GM18520 (cell line): ENCODE measurements around the gene TTYH3.

ENCODE experiments used
- ATAC-seq: cut with Tn5 transposase; IDR thresholded peaks from one replicate; pipeline ENCODE4 v1.9.1; 2021; ENCODE audit not compliant: unreplicated experiment

Gene TTYH3

GRCh38 chr7:2614631-2615330, 17.0 kb upstream of the TTYH3 start:
- no peak for ATAC-seq

DNA sequence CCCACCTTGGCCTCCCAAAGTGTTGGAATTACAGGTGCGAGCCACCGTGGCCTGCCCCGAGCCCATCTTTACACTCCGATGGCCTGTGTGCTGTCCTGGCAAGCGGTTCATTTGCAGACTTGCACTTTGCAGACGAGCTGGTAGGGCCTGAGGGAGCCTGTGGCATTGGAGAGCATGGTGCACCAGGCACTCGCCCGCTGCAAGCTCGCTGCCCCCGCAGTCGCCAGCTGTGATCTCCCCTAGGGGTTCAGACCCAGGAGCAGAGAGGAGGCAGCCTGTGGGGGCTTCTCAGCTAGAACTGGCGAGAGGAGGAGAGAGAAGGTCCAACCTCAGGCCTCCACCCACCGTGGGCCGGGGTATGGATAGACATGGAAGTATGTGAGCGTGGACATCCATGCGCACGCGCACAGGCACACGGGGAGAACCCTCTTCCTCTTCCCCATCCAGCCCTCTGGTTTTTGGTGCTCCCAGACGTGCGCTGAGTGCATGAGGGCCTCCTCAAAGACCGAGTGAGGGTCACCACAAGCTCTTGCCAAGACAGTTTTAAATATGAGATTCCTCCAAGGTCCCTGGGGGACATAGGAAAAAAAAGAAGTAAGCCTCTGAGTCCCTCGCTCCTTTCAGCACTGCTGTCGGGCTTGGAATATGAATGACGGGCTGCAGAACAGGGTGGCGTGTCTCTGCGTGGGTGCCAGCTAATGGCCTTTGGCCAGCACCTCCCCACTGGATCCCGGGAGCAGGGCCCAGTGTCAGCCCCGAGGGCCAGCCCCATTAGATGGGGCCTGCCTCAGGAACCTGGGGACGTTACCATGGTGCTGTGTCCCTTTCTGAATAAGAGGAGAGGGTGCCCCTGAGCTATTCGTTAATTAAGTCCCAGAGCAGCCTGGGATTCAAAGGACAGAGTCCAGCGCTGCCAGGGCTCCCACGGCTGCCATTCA, 15.1 kb upstream of the TTYH3 start:
- ATAC-seq: no peak

DNA sequence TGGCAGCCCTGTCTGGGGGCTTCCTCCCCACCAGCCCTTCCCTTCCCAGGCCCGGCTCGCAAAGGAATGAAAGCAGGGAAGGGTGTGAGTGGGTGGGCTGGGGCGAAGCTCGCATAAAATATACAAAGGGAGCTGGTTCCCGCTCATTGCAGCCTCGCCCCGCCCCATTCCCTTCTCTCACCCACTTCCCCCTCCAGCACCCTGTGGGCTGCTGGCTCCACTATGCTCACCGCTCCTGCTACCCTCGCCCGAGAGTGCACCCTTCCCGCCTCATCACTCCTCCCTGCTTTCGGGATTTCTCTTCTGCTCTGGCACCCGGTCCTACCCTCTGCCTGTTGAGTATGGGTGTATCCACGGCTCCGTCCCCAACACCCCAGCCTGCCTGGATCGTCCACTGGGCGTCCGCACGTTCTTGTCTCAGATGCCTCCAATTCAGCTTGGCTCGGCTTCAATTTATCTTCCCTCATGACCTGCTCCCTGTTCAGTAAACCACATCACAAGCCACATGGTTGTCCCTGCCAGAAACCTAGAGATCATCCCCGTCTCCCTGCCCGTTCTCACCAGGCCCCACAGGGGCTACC, 14.4 kb upstream of the TTYH3 start:
- no peak for ATAC-seq

DNA sequence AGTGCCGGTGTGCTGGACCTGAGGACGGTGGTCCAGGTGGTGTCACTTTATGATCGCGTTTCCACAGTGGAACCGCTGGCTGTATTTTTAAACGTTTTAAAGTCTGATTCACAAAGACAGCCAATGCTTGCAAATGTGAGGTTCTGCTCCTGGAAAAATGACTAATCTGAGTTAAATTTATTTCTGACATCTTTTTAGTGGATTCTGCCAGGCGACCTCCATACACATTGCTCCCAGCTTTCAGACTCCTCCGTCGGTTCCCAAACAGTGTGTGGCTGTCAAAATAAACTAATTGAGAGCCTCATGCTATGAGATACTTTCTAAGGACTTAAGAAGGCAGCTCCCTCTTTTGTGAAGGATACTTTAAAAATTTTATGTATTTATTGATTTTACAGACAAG, 12.7 kb upstream of the TTYH3 start:
- ATAC-seq: no peak

GRCh38 chr7:2621061-2621828, 10.5 kb upstream of the TTYH3 start:
- no peak for ATAC-seq

GRCh38 chr7:2621948-2622640, 9.7 kb upstream of the TTYH3 start:
- no peak for ATAC-seq

DNA sequence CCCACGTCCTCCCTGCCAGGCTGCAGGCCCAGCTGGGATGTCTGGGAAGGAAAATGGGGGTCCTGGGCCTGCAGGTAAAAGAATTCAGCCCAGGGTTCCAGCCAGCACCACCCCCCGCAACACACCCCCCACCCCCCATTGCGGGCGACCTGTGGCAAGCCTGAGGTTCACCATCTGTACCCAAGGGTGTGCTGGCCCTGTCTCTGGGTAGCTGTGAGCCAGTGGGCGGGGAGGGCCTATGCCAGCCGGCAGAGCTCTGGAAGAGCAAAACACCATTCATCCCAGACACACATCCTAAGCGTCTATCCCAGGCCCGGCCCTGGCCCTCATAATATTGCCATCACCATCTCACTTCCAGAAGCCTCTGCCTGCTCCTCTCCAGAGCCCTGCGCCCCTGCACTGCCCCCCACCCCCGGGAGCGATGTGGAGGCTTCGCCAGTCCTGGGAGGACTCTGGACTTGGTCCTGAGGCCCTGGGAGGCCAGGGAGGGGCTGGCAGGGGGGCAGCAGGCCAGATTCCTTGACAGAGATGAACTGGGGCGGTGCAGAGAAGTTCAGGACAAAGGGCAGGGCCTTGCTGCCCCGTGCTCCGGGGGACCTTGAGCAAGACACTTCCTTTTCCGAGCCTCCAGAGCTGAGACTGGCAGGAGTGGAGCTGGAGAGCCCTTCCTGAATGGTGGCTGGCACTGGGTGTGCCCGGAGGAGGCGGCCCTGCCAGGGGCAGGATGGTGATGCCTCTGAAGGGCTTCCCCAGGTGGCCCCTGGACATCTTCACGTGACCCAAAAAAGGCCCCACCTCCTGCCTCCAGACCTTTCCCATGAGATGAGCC, 8.7 kb upstream of the TTYH3 start:
- no peak for ATAC-seq

GRCh38 chr7:2623698-2624014, 8.1 kb upstream of the TTYH3 start:
- ATAC-seq: no peak

- no peak for ATAC-seq
Measured at GRCh38 chr7:2624293-2624886, 7.4 kb upstream of the TTYH3 start.

DNA sequence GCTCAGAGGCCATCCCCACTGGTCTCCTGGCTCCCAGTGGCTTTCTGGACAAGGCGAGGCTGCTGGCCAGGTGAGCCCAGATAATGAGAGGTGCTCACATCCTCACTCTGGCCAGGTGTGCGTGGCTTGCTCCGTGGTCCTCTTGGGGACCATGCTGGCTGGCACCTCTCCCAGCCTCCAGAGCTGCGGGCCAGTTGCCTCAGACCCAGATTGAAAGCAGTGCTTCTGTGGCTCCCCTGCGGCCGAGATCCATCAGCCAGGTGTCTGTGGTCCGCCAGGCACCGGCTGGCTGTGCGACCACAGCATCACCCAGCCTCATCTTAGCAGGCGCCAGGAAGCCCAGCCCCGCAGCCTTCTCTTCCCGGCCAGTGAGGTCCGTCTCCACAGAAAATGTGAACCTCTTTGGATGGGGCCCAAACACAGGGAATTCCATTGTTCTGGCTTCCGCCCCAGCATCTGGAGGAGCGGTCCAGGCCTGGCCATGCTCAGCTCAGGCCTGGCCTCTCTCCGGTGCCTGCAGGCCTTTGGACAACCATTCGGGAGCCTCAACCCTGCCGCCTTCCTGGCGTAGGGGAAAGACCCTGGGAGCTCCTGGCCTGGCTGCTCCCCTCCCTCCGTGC, 5.2 kb upstream of the TTYH3 start:
- no peak for ATAC-seq

GRCh38 chr7:2627258-2628129, 4.3 kb upstream of the TTYH3 start:
- ATAC-seq: no peak

DNA sequence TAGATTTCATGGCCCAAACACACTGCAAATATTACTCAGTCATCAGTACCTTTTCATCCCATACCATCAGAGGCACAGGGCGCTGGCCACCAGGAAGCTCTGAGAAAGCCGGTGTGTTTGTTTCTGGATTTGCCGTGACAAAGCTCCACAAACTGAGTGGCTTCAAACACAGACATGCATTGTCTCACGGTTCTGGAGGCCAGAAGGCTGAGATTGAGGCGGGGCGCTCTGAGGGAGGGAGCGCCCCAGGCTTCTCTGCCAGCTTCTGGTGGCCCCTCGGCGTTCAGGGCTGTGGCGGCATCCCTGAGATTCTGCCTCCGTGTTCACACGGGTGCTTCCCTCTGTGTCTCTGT, 3.7 kb upstream of the TTYH3 start:
- ATAC-seq: no peak

- no peak for ATAC-seq
Measured at GRCh38 chr7:2628891-2629290, 2.9 kb upstream of the TTYH3 start.

- no peak for ATAC-seq
Measured at GRCh38 chr7:2629746-2630681, 1.8 kb upstream of the TTYH3 start.

DNA sequence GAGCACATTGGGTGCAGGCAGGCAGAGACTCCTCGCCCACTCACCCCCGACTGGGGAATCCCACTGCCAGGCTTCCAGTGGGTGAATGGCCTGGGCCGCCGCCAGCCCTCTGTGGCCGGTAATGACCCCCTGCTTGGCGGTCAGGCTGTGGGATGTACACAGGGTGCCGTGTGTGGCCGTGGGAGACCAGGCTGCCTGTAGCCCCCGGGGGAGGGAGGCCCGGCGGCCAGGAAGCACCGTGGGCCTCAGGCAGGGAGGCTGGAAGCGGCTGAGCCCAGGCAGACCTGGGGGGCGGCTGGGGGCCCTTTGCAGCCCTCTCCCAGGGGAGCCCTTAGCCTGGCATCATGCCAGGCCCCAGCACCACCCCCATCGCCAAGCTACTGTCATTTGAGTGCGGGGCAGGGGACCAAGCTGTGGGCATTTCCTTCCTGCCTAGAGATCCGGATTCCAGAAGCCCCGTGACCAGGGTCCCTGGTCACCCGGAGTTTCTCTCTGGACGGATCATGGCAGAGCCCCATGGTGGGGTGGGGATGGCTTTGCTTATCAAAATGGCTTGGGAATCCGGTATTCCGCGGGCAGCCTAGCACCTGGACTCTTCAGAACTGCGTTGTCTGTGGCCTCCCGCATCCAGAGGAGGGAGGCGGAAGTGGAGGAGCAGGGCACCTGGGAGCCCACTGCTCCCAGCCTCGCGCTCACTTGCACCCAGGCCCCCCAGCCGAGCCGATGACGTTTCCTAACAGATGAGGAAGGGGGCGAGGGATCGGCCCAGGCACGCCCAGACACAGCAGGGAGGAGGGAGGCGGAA, 1.1 kb downstream of the TTYH3 start:
- ATAC-seq: no peak

GRCh38 chr7:2633538-2634266, 1.9 kb downstream of the TTYH3 start:
- ATAC-seq: no peak
